ENCODE data around the gene CD81. TPM values are rescaled to one million over a fixed set of nuclear protein-coding genes. Genes with fewer than 3 reads are reported as not detected.
A peak's percentile ranks its signal among the peaks of the same experiment; 100 is the strongest.

The CD81 gene
- total RNA-seq, 1 donor = 195 TPM

DNA sequence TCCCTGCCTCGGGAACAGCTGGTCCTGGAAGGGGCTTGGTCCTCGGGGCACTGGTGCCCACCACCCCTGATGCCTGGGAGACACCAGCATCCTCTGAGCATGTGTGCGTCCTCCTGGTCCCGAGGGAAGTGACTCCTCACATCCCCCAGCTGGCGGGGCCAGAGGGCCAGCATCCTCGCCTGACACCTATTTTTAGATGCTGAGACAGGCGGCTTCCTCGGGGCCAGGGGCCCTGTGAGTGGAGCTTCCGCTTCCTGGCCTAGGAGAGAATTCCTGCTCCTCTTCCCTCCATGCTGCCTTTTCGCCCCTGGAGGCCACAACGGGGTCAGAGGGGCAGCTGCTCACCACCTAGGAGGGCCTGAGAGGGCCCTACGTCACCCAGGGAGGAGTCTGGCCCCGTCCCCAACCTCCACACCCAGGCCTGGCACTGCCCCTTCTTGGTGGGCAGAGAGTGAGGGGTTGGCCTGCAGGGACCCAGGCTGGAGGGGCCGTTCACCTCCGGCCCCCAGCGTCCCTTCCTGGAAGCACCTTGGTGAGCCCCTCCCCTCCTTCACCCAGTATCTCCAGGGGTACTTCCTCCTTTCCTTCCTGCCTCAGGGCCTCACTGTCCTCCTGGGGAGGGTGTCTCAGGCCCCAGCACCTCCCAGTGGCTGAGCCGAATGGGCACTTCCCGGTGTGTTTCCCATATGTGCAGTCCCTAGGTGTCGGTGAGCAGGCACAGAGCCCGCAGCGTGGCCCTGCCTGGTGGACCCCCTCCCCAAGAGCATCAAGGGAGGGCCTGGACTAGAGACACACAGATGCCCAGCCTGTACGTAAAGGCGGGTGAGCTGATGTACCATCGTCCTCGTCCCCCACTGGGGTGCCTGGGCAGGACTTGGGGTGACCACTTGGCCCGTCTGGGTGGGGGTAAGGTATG is 6.1 kb downstream of the CD81 start:
- H4K20me1 ChIP-seq (ENCODE audit: insufficient read depth, low read length) = peaks cover 93% of the 10 kb centered on the region
- peaks cover 31% of the 10 kb centered on the region for H3K4me1 ChIP-seq (ENCODE audit: insufficient read depth, low read length)
- TF ChIP-seq, protein P1, sequence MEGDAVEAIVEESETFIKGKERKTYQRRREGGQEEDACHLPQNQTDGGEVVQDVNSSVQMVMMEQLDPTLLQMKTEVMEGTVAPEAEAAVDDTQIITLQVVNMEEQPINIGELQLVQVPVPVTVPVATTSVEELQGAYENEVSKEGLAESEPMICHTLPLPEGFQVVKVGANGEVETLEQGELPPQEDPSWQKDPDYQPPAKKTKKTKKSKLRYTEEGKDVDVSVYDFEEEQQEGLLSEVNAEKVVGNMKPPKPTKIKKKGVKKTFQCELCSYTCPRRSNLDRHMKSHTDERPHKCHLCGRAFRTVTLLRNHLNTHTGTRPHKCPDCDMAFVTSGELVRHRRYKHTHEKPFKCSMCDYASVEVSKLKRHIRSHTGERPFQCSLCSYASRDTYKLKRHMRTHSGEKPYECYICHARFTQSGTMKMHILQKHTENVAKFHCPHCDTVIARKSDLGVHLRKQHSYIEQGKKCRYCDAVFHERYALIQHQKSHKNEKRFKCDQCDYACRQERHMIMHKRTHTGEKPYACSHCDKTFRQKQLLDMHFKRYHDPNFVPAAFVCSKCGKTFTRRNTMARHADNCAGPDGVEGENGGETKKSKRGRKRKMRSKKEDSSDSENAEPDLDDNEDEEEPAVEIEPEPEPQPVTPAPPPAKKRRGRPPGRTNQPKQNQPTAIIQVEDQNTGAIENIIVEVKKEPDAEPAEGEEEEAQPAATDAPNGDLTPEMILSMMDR (IDR thresholded peaks at IDR 0.05; ENCODE audit: extremely low read depth, low read depth, low read length) = no peak
- no peaks in the 10 kb centered on the region for H3K9me3 ChIP-seq (ENCODE audit: low read depth, low read length)
- H2AFZ ChIP-seq (ENCODE audit: low read length) = no peak overlapping the region
- no peak overlapping the region for H3K4me2 ChIP-seq (ENCODE audit: insufficient read depth, low read length)
- H3K27ac ChIP-seq (ENCODE audit: low read depth, low read length) = peak overlapping the region; percentile 37
- no peaks in the 10 kb centered on the region for H3K27me3 ChIP-seq (ENCODE audit: insufficient read depth, low read length)
- H3K36me3 ChIP-seq (ENCODE audit: insufficient read depth, low read length) = peaks cover 3% of the 10 kb centered on the region
- H3K4me3 ChIP-seq (ENCODE audit: insufficient read depth, low read length) = no peak overlapping the region
- DNase-seq (ENCODE audit: insufficient read length, low spot score, missing footprints) = peak; percentile 96
- H3K79me2 ChIP-seq (ENCODE audit: insufficient read depth, low read length) = peaks cover 96% of the 10 kb centered on the region

DNA sequence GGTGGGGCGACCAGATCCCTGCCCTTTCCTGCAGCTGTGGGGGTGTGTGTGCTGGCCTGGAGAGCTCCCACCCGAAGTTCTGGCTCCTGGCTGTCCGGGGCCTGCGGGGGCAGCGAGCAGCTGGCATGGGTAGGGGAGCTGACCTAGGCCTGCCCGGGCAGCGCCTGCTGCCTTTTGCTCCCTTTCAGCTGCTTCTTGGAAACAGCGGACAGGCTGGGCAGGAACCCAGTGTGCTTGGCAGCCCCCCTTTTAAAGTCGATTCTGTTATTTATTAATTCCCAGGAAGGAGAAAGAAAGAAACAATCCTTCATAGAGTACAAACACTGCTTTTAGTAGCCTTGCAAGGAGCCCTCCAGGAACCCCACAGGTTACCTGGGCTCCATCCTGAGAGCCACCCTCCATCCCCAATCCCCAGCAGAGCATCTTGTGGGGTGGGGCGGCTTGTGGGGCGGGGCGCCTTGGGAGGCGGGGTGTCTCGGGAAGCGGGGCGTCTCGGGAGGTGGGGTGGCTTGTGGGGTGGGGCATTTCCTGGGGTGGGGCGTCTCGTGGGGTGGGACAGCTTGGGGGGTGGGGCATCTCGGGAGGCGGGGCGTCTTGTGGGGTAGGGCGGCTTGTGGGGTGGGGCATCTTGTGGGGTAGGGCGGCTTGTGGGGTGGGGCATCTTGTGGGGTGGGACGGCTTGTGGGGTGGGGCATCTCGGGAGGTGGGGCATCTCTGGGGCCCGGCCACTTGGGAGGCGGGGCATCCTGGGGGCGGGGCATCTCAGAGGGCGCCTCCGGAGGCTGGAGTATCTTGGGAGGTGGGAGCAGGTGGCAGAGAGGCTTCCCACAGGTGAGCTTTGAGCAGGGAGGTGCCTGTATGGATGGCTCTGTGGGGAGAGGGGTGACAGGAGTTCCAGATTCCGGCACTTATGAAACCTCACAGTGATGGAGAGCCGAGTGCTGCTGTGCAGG is 7.0 kb downstream of the CD81 start:
- Histone ChIP-seq H4K20me1 (ENCODE audit: insufficient read depth, low read length) (peaks cover 94% of the 10 kb centered on the region), H3K9me3 (ENCODE audit: low read depth, low read length) (no peaks in the 10 kb centered on the region), H3K4me1 (ENCODE audit: insufficient read depth, low read length) (peaks cover 31% of the 10 kb centered on the region), H3K27ac (ENCODE audit: low read depth, low read length) (no peak overlapping the region), H3K79me2 (ENCODE audit: insufficient read depth, low read length) (peaks cover 96% of the 10 kb centered on the region), H3K4me3 (ENCODE audit: insufficient read depth, low read length) (no peak overlapping the region), H2AFZ (ENCODE audit: low read length) (no peak overlapping the region), H3K36me3 (ENCODE audit: insufficient read depth, low read length) (peaks cover 3% of the 10 kb centered on the region), H3K4me2 (ENCODE audit: insufficient read depth, low read length) (no peak overlapping the region), H3K27me3 (ENCODE audit: insufficient read depth, low read length) (no peaks in the 10 kb centered on the region)
- TF ChIP-seq, protein P1 (IDR thresholded peaks at IDR 0.05; ENCODE audit: extremely low read depth, low read depth, low read length) = no peak
- no peak for DNase-seq (ENCODE audit: insufficient read length, low spot score, missing footprints)

DNA sequence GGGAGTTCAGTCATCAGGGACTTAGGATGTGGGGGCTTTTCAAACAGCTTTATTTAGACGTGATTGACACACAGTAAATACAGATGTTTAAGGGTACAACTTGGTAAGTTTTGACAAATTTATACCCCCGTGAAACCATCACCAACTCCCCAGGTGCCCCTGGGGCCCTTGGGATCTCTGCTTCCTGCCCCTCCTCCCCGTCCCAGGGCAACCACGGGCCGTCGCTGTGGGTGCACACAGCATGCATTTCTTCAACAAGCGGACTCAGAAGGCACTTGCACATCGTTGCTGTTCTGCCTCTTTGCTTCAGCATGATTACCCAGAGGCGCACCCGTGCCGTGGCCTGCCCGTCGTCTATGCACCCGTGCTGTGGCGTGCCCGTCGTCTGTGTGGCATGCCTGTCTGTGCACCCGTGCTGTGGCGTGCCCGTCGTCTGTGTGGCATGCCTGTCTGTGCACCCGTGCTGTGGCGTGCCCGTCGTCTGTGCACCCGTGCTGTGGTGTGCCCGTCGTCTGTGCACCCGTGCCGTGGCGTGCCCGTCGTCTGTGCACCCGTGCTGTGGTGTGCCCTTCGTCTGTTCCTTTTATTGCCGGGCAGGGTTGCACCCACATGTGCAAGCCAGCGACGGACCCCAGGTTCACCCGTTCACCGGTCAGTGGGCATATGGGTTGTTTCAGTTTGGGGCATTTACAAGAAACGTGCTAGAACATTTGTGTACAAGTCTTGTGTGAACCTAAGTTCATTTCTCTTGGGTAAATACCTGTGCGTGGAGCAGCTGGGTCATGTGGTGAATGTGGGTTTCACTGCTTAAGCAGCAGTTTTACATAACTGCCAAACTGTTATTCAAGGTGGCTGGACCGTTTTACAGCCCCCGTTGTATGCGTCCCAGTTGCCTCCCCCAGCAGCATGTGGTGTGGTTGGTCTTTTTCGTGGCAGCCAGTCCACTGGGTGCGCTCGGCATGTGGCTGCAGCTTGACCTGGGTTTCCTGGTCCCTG is 8.3 kb downstream of the CD81 start:
- Histone ChIP-seq H3K27ac (ENCODE audit: low read depth, low read length) (no peak overlapping the region), H3K4me2 (ENCODE audit: insufficient read depth, low read length) (no peak overlapping the region), H3K27me3 (ENCODE audit: insufficient read depth, low read length) (no peaks in the 10 kb centered on the region), H3K4me1 (ENCODE audit: insufficient read depth, low read length) (peaks cover 23% of the 10 kb centered on the region), H3K36me3 (ENCODE audit: insufficient read depth, low read length) (peaks cover 3% of the 10 kb centered on the region), H4K20me1 (ENCODE audit: insufficient read depth, low read length) (peaks cover 96% of the 10 kb centered on the region), H3K79me2 (ENCODE audit: insufficient read depth, low read length) (peaks cover 97% of the 10 kb centered on the region), H3K9me3 (ENCODE audit: low read depth, low read length) (no peaks in the 10 kb centered on the region), H2AFZ (ENCODE audit: low read length) (no peak overlapping the region), H3K4me3 (ENCODE audit: insufficient read depth, low read length) (no peak overlapping the region)
- no peak for DNase-seq (ENCODE audit: insufficient read length, low spot score, missing footprints)
- TF ChIP-seq, protein P1 (IDR thresholded peaks at IDR 0.05; ENCODE audit: extremely low read depth, low read depth, low read length) = no peak
